NCI-H226 (cell line): ENCODE results near the gene STAP2.
"Not testable (repeated sequence)": the region's sequence is repeated elsewhere in the genome, so short reads cannot be mapped to it uniquely, and the experiment has no call there.

Source experiments
- DNase-seq: peaks from one replicate; pipeline ENCODE4 v3.0.0-alpha.2; 2015

The STAP2 gene

GRCh38 chr19:4297901-4298809 lies 40.5 kb downstream of the STAP2 start:
- DNase-seq: no peak

- DNase-seq: no peak
These were observed 42.5 kb downstream of the STAP2 start for GRCh38 chr19:4295972-4296771.

DNA sequence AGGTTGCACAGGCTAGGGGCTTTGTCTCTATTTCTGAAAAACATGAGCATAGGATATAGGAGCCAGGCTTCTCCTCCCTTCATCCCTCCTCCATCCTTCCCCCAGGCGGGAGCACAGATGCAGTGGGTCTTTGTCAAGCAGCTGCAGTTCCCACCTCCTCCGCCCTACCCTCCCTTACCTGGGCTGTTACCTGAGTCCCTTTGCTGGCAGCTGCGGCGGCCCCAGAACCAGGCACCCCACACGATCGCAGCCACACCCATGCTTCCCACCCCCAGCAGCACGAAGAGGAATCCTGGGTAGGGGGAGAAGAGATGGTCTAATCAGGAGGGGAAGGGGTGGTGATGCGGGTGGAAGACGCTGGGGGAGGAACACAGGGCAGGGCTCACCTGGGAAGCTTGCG lies 44.2 kb downstream of the STAP2 start:
- DNase-seq: no peak

GRCh38 chr19:4292515-4292914 lies 46.1 kb downstream of the STAP2 start:
- DNase-seq: no peak

GRCh38 chr19:4291184-4291732 lies 47.4 kb downstream of the STAP2 start:
- DNase-seq: no peak

- no peak for DNase-seq
These were observed 50.4 kb downstream of the STAP2 start for GRCh38 chr19:4288091-4288777.

DNA sequence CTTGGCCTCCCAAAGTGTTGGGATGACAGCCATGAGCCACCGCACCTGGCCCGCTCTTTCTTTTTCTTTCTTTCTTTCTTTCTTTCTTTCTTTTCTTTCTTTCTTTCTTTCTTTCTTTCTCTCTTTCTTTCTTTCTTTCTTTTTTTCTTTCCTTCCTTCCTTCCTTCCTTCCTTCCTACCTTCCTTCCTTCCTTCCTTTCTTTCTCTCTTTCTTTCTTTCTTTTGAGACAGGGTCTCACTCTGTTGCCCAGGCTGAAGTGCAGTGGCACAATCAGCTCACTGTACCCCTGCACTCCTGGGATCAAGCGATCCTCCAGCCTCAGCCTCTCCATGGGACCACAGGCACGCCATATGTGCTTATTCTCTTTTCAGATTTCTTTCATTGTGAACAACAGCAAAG lies 52.5 kb downstream of the STAP2 start:
- DNase-seq: not testable (repeated sequence)

DNA sequence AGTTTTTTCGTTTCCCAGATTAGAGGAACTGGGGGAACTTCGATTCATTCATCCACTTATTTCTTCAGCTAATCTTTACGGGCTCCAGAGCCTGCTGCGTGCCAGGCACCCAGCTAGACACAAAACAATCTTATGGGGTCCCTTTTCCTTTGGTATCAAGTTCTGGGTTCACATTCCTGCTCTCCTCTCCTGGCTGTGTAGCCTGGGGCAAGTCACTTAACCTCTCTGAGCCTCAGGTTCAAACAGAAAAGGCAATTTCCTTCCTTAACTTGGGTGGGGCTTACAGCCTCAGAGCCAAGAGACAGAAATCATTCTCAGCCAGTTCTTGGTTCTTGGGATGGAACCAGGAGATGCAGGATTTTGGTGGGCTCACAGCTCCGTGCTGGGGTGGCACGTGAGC lies 53.7 kb downstream of the STAP2 start:
- DNase-seq: no peak

GRCh38 chr19:4284176-4284958 lies 54.3 kb downstream of the STAP2 start:
- peak; percentile 21 for DNase-seq

GRCh38 chr19:4279530-4280422 lies 58.9 kb downstream of the STAP2 start:
- no peak for DNase-seq

GRCh38 chr19:4279267-4279529 lies 59.4 kb downstream of the STAP2 start:
- DNase-seq: no peak

DNA sequence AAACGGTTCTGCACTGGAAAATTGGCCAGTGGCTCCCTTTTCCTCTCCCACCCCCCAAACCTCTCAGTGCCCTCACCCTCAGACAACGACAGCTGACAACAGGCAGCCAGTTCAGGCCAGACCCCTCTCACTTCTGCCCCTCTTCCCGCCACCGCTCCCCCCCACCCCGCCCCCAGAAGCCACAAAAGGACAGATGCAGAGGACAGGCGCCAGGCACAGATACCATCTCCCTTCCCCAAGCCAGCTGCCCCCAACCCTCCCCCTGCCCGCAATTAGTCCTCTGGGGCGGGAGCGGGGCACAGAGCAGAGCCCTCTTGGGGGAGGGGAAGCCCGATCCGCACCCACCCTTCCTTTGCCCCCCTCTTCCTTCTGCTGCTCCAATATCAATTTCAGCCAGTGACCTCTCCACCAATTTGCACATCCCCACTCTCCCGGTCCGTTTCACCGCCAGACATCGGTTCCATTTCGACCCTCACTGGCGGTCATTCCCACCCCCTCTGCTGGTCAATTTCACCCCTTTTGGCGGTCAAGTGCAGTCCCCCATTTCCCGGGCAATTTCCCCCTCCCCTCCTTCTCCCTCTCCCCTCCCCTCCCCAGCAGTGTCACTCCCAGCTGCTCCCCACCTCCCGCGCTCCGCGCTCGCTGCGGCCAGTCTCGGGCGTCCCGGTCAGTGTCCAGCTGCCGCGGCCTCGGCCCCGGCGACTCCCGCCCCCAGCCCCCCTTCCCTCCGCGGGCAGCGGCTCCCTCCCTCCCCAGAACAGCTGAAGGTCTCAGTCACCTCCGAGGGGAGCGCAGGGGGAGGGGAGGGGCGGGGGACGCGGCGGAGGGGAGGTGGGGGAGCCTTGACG lies 60.0 kb downstream of the STAP2 start, which contains the start of gene SHD:
SHD (plus strand) TSS at position 848 of the 848 bp plus-strand sequence. CDS start 798 bp downstream, outside the sequence.
- DNase-seq: no peak

- DNase-seq: no peak
These were observed 60.6 kb downstream of the STAP2 start for GRCh38 chr19:4278010-4278409.

DNA sequence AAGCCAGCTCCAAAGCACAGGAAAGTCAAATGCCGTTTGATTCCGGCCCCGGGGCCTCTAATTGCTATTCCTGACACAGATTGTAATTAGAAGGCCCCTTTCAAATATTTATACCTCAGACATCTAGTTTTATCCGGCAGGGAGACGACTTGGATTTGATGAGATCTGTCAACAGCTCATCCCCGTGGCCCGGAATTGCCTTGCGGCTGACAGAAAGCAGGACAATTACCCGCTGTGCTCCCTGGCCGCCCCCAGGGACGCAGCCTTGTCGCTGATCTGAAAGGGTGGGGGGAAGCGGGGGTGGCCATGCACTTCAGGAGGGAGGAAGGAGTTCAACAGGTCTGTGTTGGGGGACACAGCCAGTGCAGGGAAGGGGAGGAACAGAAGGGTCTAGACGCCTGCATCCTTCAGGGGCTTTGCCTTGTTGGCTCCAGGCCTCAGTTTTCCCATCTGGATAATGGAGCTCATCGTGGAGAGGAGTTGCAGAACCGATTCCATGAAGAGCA lies 61.4 kb downstream of the STAP2 start:
- DNase-seq: no peak

DNA sequence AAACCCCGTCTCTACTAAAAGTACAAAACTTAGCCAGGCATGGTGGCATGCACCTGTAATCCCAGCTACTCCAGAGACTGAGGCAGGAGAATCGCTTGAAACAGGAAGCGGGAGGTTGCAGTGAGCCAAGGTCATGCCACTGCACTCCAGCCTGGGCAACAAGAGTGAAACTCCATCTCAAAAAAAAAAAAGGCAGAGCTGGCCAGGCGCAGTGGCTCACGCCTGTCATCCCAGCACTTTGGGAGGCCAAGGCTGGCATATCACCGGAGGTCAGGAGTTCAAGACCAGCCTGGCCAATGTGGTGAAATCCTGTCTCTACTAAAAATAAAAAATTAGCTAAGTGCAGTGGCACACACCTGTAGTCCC lies 64.3 kb downstream of the STAP2 start:
- DNase-seq: not testable (repeated sequence)
